K562 (cell line): Measurements from ENCODE around the gene ANKDD1A. TPM values are rescaled to one million over a fixed set of nuclear protein-coding genes. Genes with fewer than 3 reads are reported as not detected.

ENCODE experiments used
- ATAC-seq: fragments of 200-7000 bp; cut with Tn5 transposase; 3 replicates; pipeline ENCODE4 v1.9.1; 2020; ENCODE audit warnings: moderate library complexity
- BruUV-seq: library from RNA; stranded (reverse); fragments of 400-500 nt; replicated peaks from 2 replicates; lab custom pipeline; 2021; lab: Mats Ljungman, UMichigan
- CTCF ChIA-PET: fragments of 300-600 bp; formaldehyde crosslinking; extraction: SDS; loops from one replicate; lab custom pipeline; 2021; ENCODE audit warnings: low intra/inter-chr PET ratio; lab: Yijun Ruan, JAX
- POLR2A ChIA-PET: fragments of 300-600, 350-650 bp; sonication (Branson Sonifier 250); formaldehyde crosslinking; extraction: SDS; loops from one replicate; lab custom pipeline; 2021; ENCODE audit warnings: antibody characterized with exemption, inconsistent platforms; lab: Yijun Ruan, JAX
- DNase-seq, 4 experiments: peaks; one replicate each; pipeline versions ENCODE4 v3.0.0 to v3.0.0-alpha.2; 2011 to 2018; ENCODE audit warnings: low spot score in 3 of 4, mixed read lengths in 3 of 4; ENCODE audit errors: extremely low read depth in 1 of 4
- FAIRE-seq: peaks from 2 replicates; lab custom pipeline; 2011; peaks lifted over from hg19 to GRCh38; lab: Jason Lieb, UNC
- H2AFZ ChIP-seq: 2 replicates; pipeline ENCODE4 v1.6.0; 2011; ENCODE audit warnings: low read depth, low read length, control low read depth, inconsistent platforms
- H3K27ac ChIP-seq: fragments of 200-600 bp; 3 replicates; pipeline ENCODE4 v1.8.0; 2011; ENCODE audit warnings: low read depth, mild to moderate bottlenecking, control low read depth, inconsistent platforms, low read length, moderate library complexity, mixed read lengths; ENCODE audit errors: extremely low read depth
- H3K27me3 ChIP-seq, 2 experiments: fragments of 300-600 bp in 1 of 2; 2 replicates in 1 of 2; 3 replicates in 1 of 2; pipeline versions ENCODE4 v1.6.0 to v1.8.0; 2011; ENCODE audit warnings: inconsistent platforms in 2 of 2, low read length in 2 of 2, mild to moderate bottlenecking in 1 of 2, mixed read lengths in 1 of 2, moderate library complexity in 1 of 2; ENCODE audit not compliant: control insufficient read depth in 2 of 2, insufficient read depth in 2 of 2
- H3K36me3 ChIP-seq: fragments of 300-600 bp; 3 replicates; pipeline ENCODE4 v1.8.0; 2011; ENCODE audit warnings: mild to moderate bottlenecking, low read length, inconsistent platforms; ENCODE audit not compliant: control insufficient read depth, insufficient read depth
- H3K4me1 ChIP-seq, 2 experiments: fragments of 200-600 bp in 1 of 2; replicated peaks in 1 of 2; 2 replicates in 1 of 2; 3 replicates in 1 of 2; pipeline versions ENCODE4 v1.5.1 to v1.8.0; 2011; ENCODE audit warnings: inconsistent platforms in 2 of 2, low read length in 2 of 2, mild to moderate bottlenecking in 1 of 2, mixed read lengths in 1 of 2, moderate library complexity in 1 of 2; ENCODE audit not compliant: control insufficient read depth in 2 of 2, insufficient read depth in 2 of 2
- H3K4me2 ChIP-seq: 2 replicates; pipeline ENCODE4 v1.6.1; 2011; ENCODE audit warnings: low read length, control low read depth, inconsistent platforms, mixed read lengths; ENCODE audit not compliant: insufficient read depth
- H3K4me3 ChIP-seq: fragments of 200-600 bp; sonication (generic), shearing (Covaris generic); 2 replicates; pipeline ENCODE4 v1.5.1; 2016; ENCODE audit warnings: control low read depth, inconsistent platforms
- H3K79me2 ChIP-seq: fragments of 200-600 bp; 3 replicates; pipeline ENCODE4 v1.8.0; 2011; ENCODE audit warnings: low read length, inconsistent platforms; ENCODE audit not compliant: control insufficient read depth, insufficient read depth
- H3K9ac ChIP-seq, 2 experiments: 2 replicates each; pipeline versions ENCODE4 v1.6.0 to v1.6.1; 2011; ENCODE audit warnings: low read depth in 2 of 2, low read length in 2 of 2, control low read depth in 1 of 2, inconsistent platforms in 1 of 2, mild to moderate bottlenecking in 1 of 2, mixed read lengths in 1 of 2; ENCODE audit not compliant: insufficient read depth in 1 of 2
- H3K9me1 ChIP-seq: one replicate; pipeline ENCODE4 v1.6.0; 2011; ENCODE audit warnings: inconsistent platforms, mild to moderate bottlenecking, low read length, moderate library complexity; ENCODE audit not compliant: control insufficient read depth, insufficient read depth
- H3K9me3 ChIP-seq: replicated peaks from 2 replicates; pipeline ENCODE4 v1.5.1; 2011; ENCODE audit warnings: low read depth, low read length, inconsistent platforms; ENCODE audit not compliant: control insufficient read depth, insufficient read depth
- H4K20me1 ChIP-seq: replicated peaks from 2 replicates; pipeline ENCODE4 v1.6.1; 2011; ENCODE audit warnings: low read length, inconsistent platforms, mixed read lengths; ENCODE audit not compliant: control insufficient read depth, insufficient read depth
- CEBPG ChIP-seq, 3 experiments: fragments of 200-800 bp in 1 of 3; sonication (Bioruptor generic) in 1 of 3; sonication (generic) in 1 of 3; formaldehyde crosslinking in 1 of 3; IDR thresholded peaks in 2 of 3; conservative IDR thresholded peaks in 1 of 3; 2 replicates each; pipeline versions ENCODE4 v1.6.1 to v1.8.0; 2016 to 2022; ENCODE audit warnings: missing compliant biosample characterization in 2 of 3, missing genetic modification characterization in 2 of 3, mild to moderate bottlenecking in 1 of 3, missing genetic modification reagents in 1 of 3
- DIDO1 ChIP-seq: fragments of 450-650 bp; IDR thresholded peaks from 2 replicates; pipeline ENCODE4 v1.6.1; 2016; ENCODE audit warnings: low read depth, missing biosample characterization, missing genetic modification characterization
- ELF2 ChIP-seq: fragments of 250-450 bp; sonication (Bioruptor Pico); IDR thresholded peaks from 2 replicates; pipeline ENCODE4 v1.5.0; 2021; ENCODE audit warnings: mild to moderate bottlenecking
- EP300 ChIP-seq: IDR thresholded peaks from 2 replicates; pipeline ENCODE4 v1.6.1; 2012; ENCODE audit warnings: low read length, improper control_type of control experiment
- FOSL1 ChIP-seq: fragments of 200-800 bp; sonication (Bioruptor generic); conservative IDR thresholded peaks from 2 replicates; pipeline ENCODE4 v1.6.1; 2016; ENCODE audit warnings: missing genetic modification characterization, missing compliant biosample characterization
- HDAC8 ChIP-seq: fragments of 450-650 bp; IDR thresholded peaks from 2 replicates; pipeline ENCODE4 v1.6.1; 2016; ENCODE audit warnings: mild to moderate bottlenecking, missing genetic modification characterization, moderate library complexity, missing compliant biosample characterization
- MEIS2 ChIP-seq: fragments of 450-650 bp; IDR thresholded peaks from 2 replicates; pipeline ENCODE4 v1.6.1; 2014; ENCODE audit warnings: mild to moderate bottlenecking; ENCODE audit not compliant: partially characterized antibody
- MYNN ChIP-seq, 2 experiments: sonication (generic); formaldehyde crosslinking in 1 of 2; IDR thresholded peaks; 2 replicates each; pipeline versions ENCODE4 v1.5.0 to v1.6.1; 2016 to 2020; ENCODE audit warnings: antibody characterized with exemption in 1 of 2, missing genetic modification reagents in 1 of 2
- PREB ChIP-seq: sonication (generic); formaldehyde crosslinking; IDR thresholded peaks from 2 replicates; pipeline ENCODE4 v1.8.1; 2023; ENCODE audit warnings: mild to moderate bottlenecking, missing genetic modification reagents
- ZSCAN29 ChIP-seq: fragments of 450-650 bp; IDR thresholded peaks from 2 replicates; pipeline ENCODE4 v1.6.1; 2017
- WGBS: fragments of 100-300 bp; shearing (Covaris generic); methylation state at CpG from one replicate; pipeline ENCODE4 v1.1.6; 2016; ENCODE audit warnings: low coverage, mixed read lengths; ENCODE audit not compliant: insufficient coverage; ENCODE audit errors: missing lambda C conversion rate; 5-methylcytosine and 5-hydroxymethylcytosine counted together
- in situ Hi-C: fragments of 300-500 bp; cut with MboI; formaldehyde crosslinking; loops from 4 replicates; pipeline ENCODE4 v1.15.0; 2018; ENCODE audit warnings: inconsistent platforms, mixed read lengths
- intact Hi-C: fragments of 100-400 bp; cut with micrococcal nuclease; formaldehyde crosslinking; loops from 2 replicates; pipeline ENCODE4 v1.14.2; 2022
- polyA plus RNA-seq, 8 experiments: library from polyadenylated mRNA; depleted of rRNA in 4 of 8; stranded (reverse) in 5 of 8; unstranded in 3 of 8; fragments of >200 nt; fragmentation: Nextera tagmentation in 2 of 8; fragmentation: Illumina TruSeq in 1 of 8; extraction: Ambion mirVana in 2 of 8; extraction: Trizol in 1 of 8; gene quantifications; 2 replicates each; pipeline versions ENCODE4 v1.2.1 to v1.2.3, GENCODE V29; 2011 to 2014; ENCODE audit warnings: inconsistent platforms in 1 of 8, missing spikeins in 1 of 8
- total RNA-seq, 7 experiments: library from RNA; depleted of rRNA in 6 of 7; stranded (reverse); fragments of >200 nt in 6 of 7; fragmentation: Illumina TruSeq in 2 of 7; extraction: Trizol in 2 of 7; gene quantifications; 2 replicates each; pipeline versions ENCODE4 v1.2.1 to v1.2.3, GENCODE V29; 2011 to 2021; ENCODE audit warnings: low replicate concordance in 1 of 7

Gene ANKDD1A
- total and polyA plus RNA-seq, 9 of the 15 experiments (the other 6 are each of a cell fraction or from before 2014, with no cell fraction given), result 0.08 to 0.80 (median 0.43) TPM

DNA sequence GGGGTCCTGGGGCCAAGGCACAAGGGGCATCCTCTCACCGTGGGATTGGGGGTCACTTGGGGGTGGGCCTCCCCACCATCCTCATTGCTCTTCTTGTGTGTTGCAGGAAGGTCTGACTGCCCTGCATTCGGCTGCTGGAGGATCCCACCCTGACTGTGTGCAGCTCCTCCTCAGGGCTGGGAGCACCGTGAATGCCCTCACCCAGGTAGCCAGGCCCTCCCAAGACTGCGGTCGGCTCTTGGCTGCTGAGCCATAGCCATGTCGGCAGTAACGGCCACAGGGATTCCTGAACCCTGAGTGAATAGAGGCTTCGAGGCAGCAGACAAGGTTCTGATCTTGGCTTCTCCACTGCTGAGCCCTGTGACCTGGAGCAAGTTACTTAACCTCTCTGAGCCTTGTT, 19.7 kb downstream of the ANKDD1A start:
- TF ChIP-seq FOSL1 (tag) (no peak), CEBPG (CRISPR knock-in tag; IDR thresholded peaks at IDR 0.05) (no peak), CEBPG (tag; conservative IDR thresholded peaks at IDR 0.05 in 1 of 2, IDR thresholded peaks at IDR 0.05 in 1 of 2) (no peak), ZSCAN29 (no peak), MEIS2 (no peak), ELF2 (CRISPR knock-in tag) (no peak), EP300 (no peak), DIDO1 (tag) (no peak), PREB (no peak), MYNN (IDR thresholded peaks at IDR 0.05) (no peak), MYNN (CRISPR knock-in tag; IDR thresholded peaks at IDR 0.05) (no peak), HDAC8 (no peak)
- Histone ChIP-seq H2AFZ (no peak overlapping the region), H3K36me3 (no peaks in the 10 kb centered on the region), H4K20me1 (peaks cover 7% of the 10 kb centered on the region), H3K27ac (no peak overlapping the region), H3K9me1 (no peaks in the 10 kb centered on the region), H3K27me3 (peaks cover 26 to 51% of the 10 kb centered on the region in 2 experiments; a peak in 4 of 5 replicates), H3K9ac (no peak overlapping the region; a peak in 1 of 4 replicates), H3K9me3 (no peaks in the 10 kb centered on the region), H3K4me1 (no peaks in the 10 kb centered on the region), H3K79me2 (no peaks in the 10 kb centered on the region), H3K4me3 (no peak overlapping the region), H3K4me2 (no peak overlapping the region)
- DNase-seq, result no peak
- no peak for ATAC-seq
- 2% methylated on average over 8 of the region's 8 CpGs for WGBS
- intact Hi-C loops (no loop called here), in situ Hi-C loops (no loop called here)
- FAIRE-seq, result no peak
- POLR2A ChIA-PET, result interaction anchor here (0.6 to 2.4 kb wide), 2 partner anchors 8 to 127 kb away, joined by 3 to 7 read pairs; no protein-coding TSS in a partner anchor
- BruUV-seq, result no TSS peak
- CTCF ChIA-PET, result no interaction called here
